Measurements from ENCODE around the gene CLEC9A. TPM values are rescaled to one million over a fixed set of nuclear protein-coding genes. Genes with fewer than 3 reads are reported as not detected.

Gene CLEC9A
- total and polyA plus RNA-seq, 2 donors (not counting 1 experiment from before 2014, with no cell fraction given) = not detected

- H3K4me3 ChIP-seq (ENCODE audit: control extremely low read depth in 1 of 5, extremely low read depth in 1 of 5, insufficient read depth in 1 of 5, low read depth in 2 of 5, low read length in 4 of 5) = no peak overlapping the region
- no peaks in the 10 kb centered on the region for H4K20me1 ChIP-seq (ENCODE audit: control insufficient read depth, insufficient read depth, low read length, poor library complexity, severe bottlenecking)
- DNase-seq = no peak
- H3K79me2 ChIP-seq (ENCODE audit: control insufficient read depth, insufficient read depth, low read length) = no peaks in the 10 kb centered on the region
- H3K27me3 Mint-ChIP-seq = peaks cover 25% of the 10 kb centered on the region
- H3K4me3 Mint-ChIP-seq = no peak overlapping the region
- H3K9me3 Mint-ChIP-seq (ENCODE audit: insufficient read depth) = no peaks in the 10 kb centered on the region
- CTCF ChIA-PET = no interaction called here
- intact Hi-C loops (cut with micrococcal nuclease) = no loop called here
- peaks cover 6 to 15% of the 10 kb centered on the region in 2 donors for H3K4me1 ChIP-seq (ENCODE audit: control insufficient read depth in 2 of 2, insufficient read depth in 2 of 2, low read length in 2 of 2)
- POLR2A ChIA-PET = no interaction called here
- H3K4me1 Mint-ChIP-seq = peaks cover 10% of the 10 kb centered on the region
- H3K36me3 ChIP-seq (replicated peaks in 1 of 2; ENCODE audit: control extremely low read depth in 1 of 2, control insufficient read depth in 1 of 2, extremely low read depth in 1 of 2, insufficient read depth in 2 of 2, low read length in 1 of 2) = no peaks in the 10 kb centered on the region
- no peak overlapping the region for H3K27ac ChIP-seq (ENCODE audit: low read length in 2 of 2)
- WGBS (ENCODE audit: insufficient coverage) = 44% methylated on average over 2 of the region's 3 CpGs
- H3K9ac ChIP-seq (ENCODE audit: low read length) = no peak overlapping the region
- H2AFZ ChIP-seq (ENCODE audit: insufficient read depth, low read depth, low read length, poor library complexity, severe bottlenecking) = no peak overlapping the region
- H3K4me2 ChIP-seq (replicated peaks; ENCODE audit: low read depth, low read length, poor library complexity, severe bottlenecking) = no peak overlapping the region
- H3K27me3 ChIP-seq (replicated peaks in 1 of 4; ENCODE audit: control extremely low read depth in 1 of 4, control insufficient read depth in 3 of 4, insufficient read depth in 4 of 4, low read length in 3 of 4) = peaks cover 0 to 9% (median 5%) of the 10 kb centered on the region in 4 experiments
- TF ChIP-seq EZH2 (IDR thresholded peaks at IDR 0.05; ENCODE audit: borderline replicate concordance, insufficient read depth, low read depth, low read length, poor library complexity, severe bottlenecking) (no peak), CTCF (IDR thresholded peaks at IDR 0.05) (no peak)
- no peak overlapping the region for H3K27ac Mint-ChIP-seq
- no peaks in the 10 kb centered on the region for H3K9me3 ChIP-seq (ENCODE audit: control extremely low read depth in 1 of 3, control insufficient read depth in 2 of 3, insufficient read depth in 1 of 3, low read length in 2 of 3)
- ATAC-seq (ENCODE audit: low read depth) = no peak
Measured at GRCh38 chr12:10048526-10048925, 18.0 kb downstream of the CLEC9A start.

GRCh38 chr12:10052193-10052913, 21.9 kb downstream of the CLEC9A start:
- Histone ChIP-seq H3K9ac (ENCODE audit: low read length) (no peak overlapping the region), H3K4me1 (ENCODE audit: control insufficient read depth in 2 of 2, insufficient read depth in 2 of 2, low read length in 2 of 2) (peaks cover 6 to 15% of the 10 kb centered on the region in 2 donors), H3K27ac (ENCODE audit: low read length in 2 of 2) (no peak overlapping the region), H3K27me3 (replicated peaks in 1 of 4; ENCODE audit: control extremely low read depth in 1 of 4, control insufficient read depth in 3 of 4, insufficient read depth in 4 of 4, low read length in 3 of 4) (peaks cover 0 to 8% (median 0%) of the 10 kb centered on the region in 4 experiments), H3K4me2 (replicated peaks; ENCODE audit: low read depth, low read length, poor library complexity, severe bottlenecking) (peak overlapping the region; percentile 25), H3K4me3 (ENCODE audit: control extremely low read depth in 1 of 5, extremely low read depth in 1 of 5, insufficient read depth in 1 of 5, low read depth in 2 of 5, low read length in 4 of 5) (peak overlapping the region in 1 of 5 experiments; percentile 17), H2AFZ (ENCODE audit: insufficient read depth, low read depth, low read length, poor library complexity, severe bottlenecking) (no peak overlapping the region), H3K9me3 (ENCODE audit: control extremely low read depth in 1 of 3, control insufficient read depth in 2 of 3, insufficient read depth in 1 of 3, low read length in 2 of 3) (no peaks in the 10 kb centered on the region), H3K79me2 (ENCODE audit: control insufficient read depth, insufficient read depth, low read length) (no peaks in the 10 kb centered on the region), H4K20me1 (ENCODE audit: control insufficient read depth, insufficient read depth, low read length, poor library complexity, severe bottlenecking) (no peaks in the 10 kb centered on the region), H3K36me3 (replicated peaks in 1 of 2; ENCODE audit: control extremely low read depth in 1 of 2, control insufficient read depth in 1 of 2, extremely low read depth in 1 of 2, insufficient read depth in 2 of 2, low read length in 1 of 2) (no peaks in the 10 kb centered on the region)
- TF ChIP-seq EZH2 (IDR thresholded peaks at IDR 0.05; ENCODE audit: borderline replicate concordance, insufficient read depth, low read depth, low read length, poor library complexity, severe bottlenecking) (no peak), CTCF (IDR thresholded peaks at IDR 0.05) (no peak)
- DNase-seq (peak; percentile 15), ATAC-seq (ENCODE audit: low read depth) (no peak)
- CTCF ChIA-PET = no interaction called here
- Mint-ChIP-seq H3K4me3 (peak overlapping the region; percentile 29), H3K27me3 (peaks cover 26% of the 10 kb centered on the region), H3K9me3 (ENCODE audit: insufficient read depth) (no peaks in the 10 kb centered on the region), H3K4me1 (peaks cover 10% of the 10 kb centered on the region), H3K27ac (no peak overlapping the region)
- intact Hi-C loops (cut with micrococcal nuclease) = no loop called here
- POLR2A ChIA-PET = no interaction called here
- 0% methylated on average over 4 of the region's 7 CpGs for WGBS (ENCODE audit: insufficient coverage)

Data from B cell (primary cell).